HG03175 (cell line): Measurements from ENCODE around the gene FAXDC2.
A peak's percentile ranks its signal among the peaks of the same experiment; 100 is the strongest.

ENCODE experiments used
- ATAC-seq: cut with Tn5 transposase; IDR thresholded peaks from one replicate; pipeline ENCODE4 v1.9.1; 2021; ENCODE audit warnings: mild to moderate bottlenecking, moderate library complexity; ENCODE audit not compliant: unreplicated experiment

FAXDC2 gene

DNA sequence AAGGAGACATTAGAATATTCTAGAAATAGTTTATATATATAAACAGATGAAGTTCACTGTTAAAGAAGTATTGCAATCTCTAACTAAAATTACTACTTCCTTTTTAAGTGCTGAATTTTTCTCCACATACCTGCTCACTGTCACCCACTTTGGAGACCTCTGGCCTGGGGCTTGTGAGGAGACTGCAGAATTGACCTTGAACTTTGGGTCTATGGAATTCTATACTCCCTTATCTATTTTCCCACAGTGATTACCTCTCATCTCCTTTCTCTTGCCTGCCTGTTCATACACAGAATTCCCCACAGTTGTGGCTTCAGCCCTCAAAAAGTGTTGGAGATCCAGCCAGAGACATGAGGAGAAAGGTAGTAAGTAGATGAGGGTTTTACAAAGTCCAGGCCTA, 49.8 kb downstream of the FAXDC2 start:
- no peak for ATAC-seq

GRCh38 chr5:154797762-154798161, 52.6 kb downstream of the FAXDC2 start:
- no peak for ATAC-seq

- ATAC-seq, result no peak
These were observed 55.2 kb downstream of the FAXDC2 start for GRCh38 chr5:154795235-154795596.

- ATAC-seq, result no peak
These were observed 55.7 kb downstream of the FAXDC2 start for GRCh38 chr5:154794525-154795234.

DNA sequence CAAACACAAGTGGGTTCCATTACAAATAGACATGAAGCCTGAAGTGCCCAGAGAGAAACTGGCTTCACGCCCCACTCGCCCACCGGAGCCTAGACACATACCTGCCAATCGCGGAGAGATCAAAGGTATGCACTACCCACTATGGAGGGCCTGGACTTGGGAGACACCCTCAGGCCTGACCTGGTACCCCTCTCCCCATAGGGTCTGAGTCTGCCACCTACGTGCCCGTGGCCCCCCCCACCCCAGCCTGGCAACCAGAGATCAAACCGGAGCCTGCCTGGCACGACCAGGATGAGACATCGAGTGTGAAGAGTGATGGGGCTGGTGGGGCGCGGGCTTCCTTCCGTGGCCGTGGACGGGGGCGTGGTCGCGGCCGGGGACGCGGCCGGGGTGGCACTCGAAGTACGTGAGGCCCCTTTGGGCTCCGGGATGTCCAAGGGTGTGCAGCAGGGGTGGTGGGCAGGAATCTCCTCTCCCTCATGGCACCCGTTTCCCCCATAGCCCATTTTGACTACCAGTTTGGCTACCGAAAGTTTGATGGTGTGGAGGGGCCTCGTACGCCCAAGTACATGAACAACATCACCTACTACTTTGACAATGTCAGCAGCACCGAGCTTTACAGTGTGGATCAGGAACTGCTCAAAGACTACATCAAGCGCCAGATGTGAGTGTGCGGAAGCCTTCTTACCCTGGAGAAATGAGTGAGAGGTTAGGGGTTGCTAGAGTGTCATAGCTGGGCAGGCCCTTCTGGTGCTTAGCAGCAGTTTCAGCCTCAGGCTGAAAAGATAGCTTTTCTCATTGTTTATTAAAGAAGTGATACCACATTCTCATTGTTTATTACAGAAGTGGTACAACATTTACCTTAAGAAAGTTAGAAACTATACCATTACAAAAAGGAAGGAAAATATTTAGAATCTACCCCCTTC, 56.5 kb downstream of the FAXDC2 start:
- ATAC-seq, result no peak

- peak; percentile 67 for ATAC-seq
These were observed 58.9 kb downstream of the FAXDC2 start for GRCh38 chr5:154791535-154791934.

DNA sequence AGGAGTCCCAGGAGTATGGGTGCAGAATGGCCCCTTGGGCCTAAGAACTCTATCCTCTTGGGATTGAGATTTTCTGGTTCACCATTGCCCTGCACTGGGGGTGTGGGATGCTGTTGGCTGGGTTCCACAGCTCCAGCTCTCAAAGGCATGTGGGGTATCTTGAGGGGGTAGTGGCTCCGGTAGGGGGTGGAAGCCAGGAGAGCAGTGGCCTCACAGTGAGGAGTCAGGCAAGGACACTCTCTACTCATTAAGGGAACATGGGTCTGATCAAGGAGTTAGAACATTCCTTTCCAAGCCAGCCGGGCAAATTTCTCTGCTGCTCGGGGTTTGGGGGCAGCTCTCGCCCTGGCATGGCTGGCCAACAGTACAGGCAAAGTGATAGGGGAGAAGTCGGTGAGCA, 62.2 kb downstream of the FAXDC2 start:
- ATAC-seq, result no peak

DNA sequence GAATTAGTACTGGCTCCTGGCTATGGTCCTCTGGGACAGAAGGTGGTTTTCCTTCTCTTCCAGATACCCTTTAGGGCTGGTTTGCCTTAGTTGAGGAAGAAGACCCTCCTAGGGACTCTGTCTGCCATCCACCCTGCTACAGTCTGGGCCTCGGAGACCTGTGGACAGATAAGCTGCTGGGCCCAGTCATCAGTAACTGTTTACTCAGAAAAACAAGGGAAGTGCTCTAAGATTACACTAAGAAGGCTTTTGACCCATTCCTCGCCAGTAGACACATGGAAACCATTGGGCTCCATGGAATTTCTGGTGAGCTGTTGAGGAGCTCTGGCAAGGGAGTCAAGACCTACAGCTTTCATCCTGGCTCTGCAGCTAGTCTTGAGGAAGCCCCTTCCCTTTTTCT, 64.0 kb downstream of the FAXDC2 start:
- ATAC-seq, result no peak

DNA sequence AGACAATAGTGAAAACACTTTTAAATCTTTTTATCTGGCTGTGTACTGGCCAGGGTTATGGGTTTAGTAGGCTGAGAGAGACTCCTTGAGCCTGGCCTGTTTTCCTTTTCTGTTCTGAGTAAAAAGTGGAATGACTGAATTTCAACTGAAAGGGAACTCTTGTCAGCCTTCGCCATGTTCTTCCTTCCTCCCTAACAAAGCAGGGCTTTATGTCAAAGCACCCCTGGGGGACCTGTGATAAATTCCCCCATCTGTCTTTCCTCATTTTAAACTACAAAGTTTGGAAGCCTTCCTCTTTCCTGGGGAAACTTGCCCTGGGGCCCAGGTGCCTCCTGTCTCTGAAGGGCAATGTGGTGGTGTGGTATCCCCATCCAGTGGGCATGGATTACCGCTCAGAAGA, 65.5 kb downstream of the FAXDC2 start:
- no peak for ATAC-seq

GRCh38 chr5:154783774-154784460, 66.5 kb downstream of the FAXDC2 start:
- peak; percentile 57 for ATAC-seq

GRCh38 chr5:154782812-154783592, 67.4 kb downstream of the FAXDC2 start:
- ATAC-seq, result no peak

GRCh38 chr5:154782326-154782725, 68.1 kb downstream of the FAXDC2 start:
- ATAC-seq, result no peak

DNA sequence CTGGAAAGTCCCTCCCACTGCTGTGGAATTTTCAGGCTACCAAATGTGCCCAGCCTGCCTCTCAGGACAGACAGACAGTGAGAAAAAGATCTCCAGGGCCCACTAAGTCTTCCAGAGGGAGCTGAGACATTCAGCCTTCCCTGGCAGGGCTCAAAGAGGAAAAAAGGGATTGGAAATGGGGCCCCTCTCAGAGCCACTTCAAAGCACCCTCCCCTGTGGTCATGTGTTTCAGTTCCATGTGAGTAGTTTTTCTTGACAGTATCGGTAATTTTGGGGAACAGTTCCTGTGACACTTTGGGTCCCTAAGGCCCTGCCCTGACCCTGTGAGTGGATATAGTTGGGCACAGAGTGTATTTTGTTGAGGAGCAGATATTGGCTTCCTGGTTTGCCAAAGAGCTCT, 70.3 kb downstream of the FAXDC2 start:
- peak; percentile 52 for ATAC-seq

- no peak for ATAC-seq
These were observed 71.3 kb downstream of the FAXDC2 start for GRCh38 chr5:154779105-154779504.

DNA sequence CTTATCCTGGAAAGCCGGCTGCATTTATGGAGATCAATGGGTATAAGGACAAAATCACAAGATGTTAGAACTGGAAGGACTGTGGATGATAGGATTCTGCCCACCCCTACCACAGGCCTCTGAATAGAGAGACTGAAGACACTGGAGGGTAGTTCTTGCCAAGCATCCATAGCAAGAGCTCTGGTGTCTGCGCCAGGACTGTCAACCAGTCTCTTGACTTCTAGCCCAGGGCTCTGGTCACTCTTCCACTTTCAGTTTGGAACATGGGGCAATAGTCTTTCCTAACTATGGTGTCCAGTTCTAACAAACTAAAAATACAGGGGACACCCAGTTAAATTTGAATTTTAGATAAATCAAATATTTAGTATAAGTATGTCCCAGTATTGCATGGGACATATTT, 71.9 kb downstream of the FAXDC2 start:
- no peak for ATAC-seq

GRCh38 chr5:154776167-154776566, 74.2 kb downstream of the FAXDC2 start:
- no peak for ATAC-seq

- ATAC-seq, result no peak
These were observed 77.1 kb downstream of the FAXDC2 start for GRCh38 chr5:154773326-154773725.

DNA sequence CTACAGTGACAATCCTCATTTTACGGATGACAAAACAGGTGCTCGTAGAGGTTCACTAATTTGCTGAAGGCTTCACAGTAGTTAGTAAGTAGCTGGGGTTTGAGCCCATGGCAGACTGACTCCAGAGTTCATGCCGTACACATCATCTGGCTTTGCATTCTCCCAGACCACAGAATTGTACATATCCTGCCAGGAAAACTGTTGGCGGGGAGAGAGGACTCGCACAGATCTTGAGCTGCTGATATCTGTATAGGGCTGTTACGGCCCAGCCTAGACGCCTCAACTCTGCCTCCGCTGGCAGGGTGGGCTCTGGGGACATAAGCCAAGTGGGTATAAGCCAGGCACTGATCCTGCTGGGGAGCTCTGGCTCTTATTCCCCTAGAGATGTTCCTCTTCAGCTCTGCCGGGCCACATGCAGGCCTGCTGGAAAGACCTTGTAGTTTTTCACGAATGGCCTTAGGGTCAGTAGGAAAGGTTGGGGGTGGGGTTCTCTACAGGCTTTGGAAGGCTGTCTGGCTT, 79.0 kb downstream of the FAXDC2 start:
- ATAC-seq, result no peak

DNA sequence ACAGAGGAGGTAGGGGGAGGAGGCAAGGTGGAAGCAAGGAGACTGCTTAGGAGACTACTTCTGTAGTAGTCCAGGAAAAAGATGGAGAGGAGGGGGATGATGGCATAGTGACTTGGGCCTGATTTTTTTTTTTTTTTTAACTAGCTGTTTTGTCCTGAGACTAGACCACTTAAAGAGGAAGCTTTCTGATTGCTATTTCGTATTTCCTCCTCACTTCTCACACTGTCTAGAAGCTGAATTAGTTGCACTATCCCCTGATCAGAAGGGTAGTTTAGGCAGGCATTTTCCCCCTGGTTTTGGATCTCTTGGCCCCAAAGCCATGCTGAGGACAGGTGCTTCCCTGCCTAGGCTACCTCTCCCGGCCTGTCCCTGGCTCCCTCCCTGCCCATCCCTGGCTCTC, 80.3 kb downstream of the FAXDC2 start:
- ATAC-seq, result no peak
